GDM1 (cell line): ENCODE data around the gene LRP2.
A peak's percentile ranks its signal among the peaks of the same experiment; 100 is the strongest.

Experiments used
- DNase-seq: peaks from one replicate; lab custom pipeline; 2025; lab: John Stamatoyannopoulos, UW

LRP2 gene

GRCh38 chr2:169090133-169090820 is 272.1 kb downstream of the LRP2 start:
- no peak for DNase-seq

GRCh38 chr2:169089182-169089581 is 273.2 kb downstream of the LRP2 start:
- DNase-seq = no peak

- no peak for DNase-seq
Measured at GRCh38 chr2:169087757-169088379, 274.5 kb downstream of the LRP2 start.

GRCh38 chr2:169086893-169087467 is 275.4 kb downstream of the LRP2 start:
- DNase-seq = no peak

GRCh38 chr2:169082995-169083394 is 279.3 kb downstream of the LRP2 start:
- DNase-seq = no peak

DNA sequence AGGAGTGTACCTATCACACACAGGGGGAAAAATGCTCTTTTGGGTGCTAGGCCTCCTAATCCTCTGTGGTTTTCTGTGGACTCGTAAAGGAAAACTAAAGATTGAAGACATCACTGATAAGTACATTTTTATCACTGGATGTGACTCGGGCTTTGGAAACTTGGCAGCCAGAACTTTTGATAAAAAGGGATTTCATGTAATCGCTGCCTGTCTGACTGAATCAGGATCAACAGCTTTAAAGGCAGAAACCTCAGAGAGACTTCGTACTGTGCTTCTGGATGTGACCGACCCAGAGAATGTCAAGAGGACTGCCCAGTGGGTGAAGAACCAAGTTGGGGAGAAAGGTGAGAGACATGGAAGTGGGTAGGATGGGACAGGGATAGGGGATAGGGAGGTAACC is 280.8 kb downstream of the LRP2 start:
- no peak for DNase-seq

- DNase-seq = peak; percentile 29
Measured at GRCh38 chr2:169080250-169081069, 281.9 kb downstream of the LRP2 start.

DNA sequence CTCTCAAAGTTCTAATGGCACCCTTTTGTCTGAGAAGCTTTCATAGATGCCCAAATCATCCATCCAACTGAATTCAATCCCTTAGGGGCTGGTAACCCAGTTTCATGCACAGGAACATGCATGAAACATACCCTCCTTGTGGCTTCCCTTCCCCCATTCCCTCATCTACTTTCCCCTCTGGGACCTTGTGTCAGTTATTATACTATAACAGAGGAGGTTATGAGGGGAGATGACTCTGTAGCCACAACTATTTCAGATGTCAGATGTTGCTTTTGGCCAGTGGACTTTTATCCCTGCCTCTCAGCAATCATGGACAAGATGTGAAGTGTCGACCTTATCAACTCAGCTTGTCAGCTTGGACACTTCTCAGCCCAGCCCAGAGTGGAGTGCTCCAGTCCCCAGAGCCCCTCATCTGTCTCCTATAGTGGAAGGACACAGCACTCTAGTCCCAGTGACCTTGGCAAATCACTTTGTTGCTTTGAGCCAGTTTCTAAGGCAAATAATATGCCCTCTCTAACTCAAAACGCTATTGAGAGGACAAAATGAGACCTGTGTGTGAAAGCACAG is 284.6 kb downstream of the LRP2 start:
- no peak for DNase-seq
